Measurements from ENCODE around the gene LIN54. TPM values are rescaled to one million over a fixed set of nuclear protein-coding genes. Genes with fewer than 3 reads are reported as not detected.

The LIN54 gene
- total RNA-seq, 2 donors from 2014 or later = 10.3 to 13.6 TPM

- no peak for TF ChIP-seq CTCF (IDR thresholded peaks at IDR 0.05)
- DNase-seq (ENCODE audit: low spot score) = no peak
- ATAC-seq (ENCODE audit: insufficient number of reproducible peaks, low FRiP score, low read depth) = no peak
- H3K9me3 ChIP-seq = no peaks in the 10 kb centered on the region
- peaks cover 21 to 25% of the 10 kb centered on the region in 2 donors for H3K4me1 ChIP-seq (ENCODE audit: control insufficient read depth in 1 of 2, low read depth in 2 of 2)
- peak overlapping the region in 1 of 2 donors; percentile 72 for H3K27ac ChIP-seq
- no peaks in the 10 kb centered on the region for H3K27me3 ChIP-seq (replicated peaks; ENCODE audit: insufficient read depth)
- no peaks in the 10 kb centered on the region for H3K36me3 ChIP-seq
- H3K4me3 ChIP-seq = peak overlapping the region; percentile 97
Observed at GRCh38 chr4:83013902-83014301, 3.3 kb upstream of the LIN54 start.

- no peaks in the 10 kb centered on the region for H3K27me3 ChIP-seq (replicated peaks; ENCODE audit: insufficient read depth)
- H3K27ac ChIP-seq = peak overlapping the region; percentile 72 to 76
- TF ChIP-seq CTCF (IDR thresholded peaks at IDR 0.05) = no peak
- peak overlapping the region; percentile 97 for H3K4me3 ChIP-seq
- ATAC-seq (ENCODE audit: insufficient number of reproducible peaks, low FRiP score, low read depth) (no peak), DNase-seq (ENCODE audit: low spot score) (no peak)
- H3K36me3 ChIP-seq = no peaks in the 10 kb centered on the region
- H3K4me1 ChIP-seq (ENCODE audit: control insufficient read depth in 1 of 2, low read depth in 2 of 2) = peaks cover 25 to 30% of the 10 kb centered on the region in 2 donors
- no peaks in the 10 kb centered on the region for H3K9me3 ChIP-seq
Observed at GRCh38 chr4:83013420-83013867, 2.8 kb upstream of the LIN54 start.

GRCh38 chr4:83012687-83013419 lies 2.2 kb upstream of the LIN54 start:
- no peaks in the 10 kb centered on the region for H3K27me3 ChIP-seq (replicated peaks; ENCODE audit: insufficient read depth)
- ATAC-seq (ENCODE audit: insufficient number of reproducible peaks, low FRiP score, low read depth) (peak; percentile 97), DNase-seq (ENCODE audit: low spot score) (peak; percentile 82)
- no peaks in the 10 kb centered on the region for H3K9me3 ChIP-seq
- peaks cover 26 to 31% of the 10 kb centered on the region in 2 donors for H3K4me1 ChIP-seq (ENCODE audit: control insufficient read depth in 1 of 2, low read depth in 2 of 2)
- H3K27ac ChIP-seq = peak overlapping the region; percentile 72 to 76
- H3K4me3 ChIP-seq = peak overlapping the region; percentile 97
- no peaks in the 10 kb centered on the region for H3K36me3 ChIP-seq
- peak; percentile 77 for TF ChIP-seq CTCF (IDR thresholded peaks at IDR 0.05)

GRCh38 chr4:83012200-83012686 lies 1.6 kb upstream of the LIN54 start:
- Histone ChIP-seq H3K36me3 (no peaks in the 10 kb centered on the region), H3K4me1 (ENCODE audit: control insufficient read depth in 1 of 2, low read depth in 2 of 2) (peaks cover 26 to 31% of the 10 kb centered on the region in 2 donors), H3K9me3 (no peaks in the 10 kb centered on the region), H3K4me3 (peak overlapping the region; percentile 97), H3K27ac (peak overlapping the region; percentile 33 to 58), H3K27me3 (replicated peaks; ENCODE audit: insufficient read depth) (no peaks in the 10 kb centered on the region)
- DNase-seq (ENCODE audit: low spot score) (no peak), ATAC-seq (ENCODE audit: insufficient number of reproducible peaks, low FRiP score, low read depth) (no peak)
- TF ChIP-seq CTCF (IDR thresholded peaks at IDR 0.05) = no peak

- Histone ChIP-seq H3K4me3 (peak overlapping the region; percentile 97), H3K27ac (peak overlapping the region; percentile 33 to 58), H3K36me3 (no peaks in the 10 kb centered on the region), H3K9me3 (no peaks in the 10 kb centered on the region), H3K4me1 (ENCODE audit: control insufficient read depth in 1 of 2, low read depth in 2 of 2) (peaks cover 26 to 31% of the 10 kb centered on the region in 2 donors), H3K27me3 (replicated peaks; ENCODE audit: insufficient read depth) (no peaks in the 10 kb centered on the region)
- no peak for TF ChIP-seq CTCF (IDR thresholded peaks at IDR 0.05)
- no peak for ATAC-seq (ENCODE audit: insufficient number of reproducible peaks, low FRiP score, low read depth)
- no peak for DNase-seq (ENCODE audit: low spot score)
Observed at GRCh38 chr4:83011689-83012199, 1.1 kb upstream of the LIN54 start.

All from thoracic aorta (tissue), 2 donors.